GM23248 (cell line): Measurements from ENCODE around the gene MAGEC2.

ENCODE experiments used
- EZH2 ChIP-seq: fragments of 200-600 bp; sonication (generic); IDR thresholded peaks from 2 replicates; pipeline ENCODE4 v1.6.1; 2018; ENCODE audit warnings: antibody characterized with exemption, mild to moderate bottlenecking; ENCODE audit not compliant: insufficient read depth, poor library complexity, severe bottlenecking
- EZH2phosphoT487 ChIP-seq: fragments of 200-600 bp; sonication (generic); IDR thresholded peaks from 2 replicates; pipeline ENCODE4 v1.6.1; 2018; ENCODE audit warnings: antibody characterized with exemption, moderate library complexity, mild to moderate bottlenecking, low read depth; ENCODE audit not compliant: insufficient read depth

GRCh38 chrX:142238536-142238935 lies 33.4 kb upstream of the MAGEC2 start:
- TF ChIP-seq EZH2phosphoT487, result no peak
- no peak for TF ChIP-seq EZH2
